DMS153 treated with DMSO at 0.1 percent for 48 hours (cell line): ENCODE measurements around the gene WDR70.
"Not testable (repeated sequence)": the region's sequence is repeated elsewhere in the genome, so short reads cannot be mapped to it uniquely, and the experiment has no call there.

Experiments
- DNase-seq: peaks from one replicate; lab custom pipeline; 2025; ENCODE audit not compliant: unreplicated experiment; lab: John Stamatoyannopoulos, UW

Gene WDR70

GRCh38 chr5:37787742-37788141 lies 408.6 kb downstream of the WDR70 start:
- no peak for DNase-seq

GRCh38 chr5:37789991-37790390 lies 410.9 kb downstream of the WDR70 start:
- DNase-seq = no peak

GRCh38 chr5:37791321-37791720 lies 412.2 kb downstream of the WDR70 start:
- DNase-seq = no peak

- no peak for DNase-seq
These were observed 414.0 kb downstream of the WDR70 start for GRCh38 chr5:37792975-37793631.

GRCh38 chr5:37795292-37795691 lies 416.2 kb downstream of the WDR70 start:
- DNase-seq = not testable (repeated sequence)

GRCh38 chr5:37796435-37796834 lies 417.3 kb downstream of the WDR70 start:
- DNase-seq = not testable (repeated sequence)

- no peak for DNase-seq
These were observed 420.8 kb downstream of the WDR70 start for GRCh38 chr5:37799865-37800421.

GRCh38 chr5:37801521-37801920 lies 422.4 kb downstream of the WDR70 start:
- no peak for DNase-seq
